HFF-Myc (cell line): ENCODE results near the gene IL1RN.

ENCODE experiments used
- DNase-seq: peaks from one replicate; pipeline ENCODE4 v3.0.0-alpha.2; 2011; ENCODE audit warnings: low read depth; ENCODE audit errors: extremely low read depth
- H3K4me3 ChIP-seq: replicated peaks from 2 replicates; pipeline ENCODE4 v1.5.1; 2011; ENCODE audit warnings: low read depth, mild to moderate bottlenecking, control low read depth, low read length
- TF ChIP-seq, protein P1 (sequence below): IDR thresholded peaks from 2 replicates; pipeline ENCODE4 v1.5.1; 2012; ENCODE audit warnings: mild to moderate bottlenecking, low read depth, low read length, control low read depth; ENCODE audit errors: missing control alignments

IL1RN gene

DNA sequence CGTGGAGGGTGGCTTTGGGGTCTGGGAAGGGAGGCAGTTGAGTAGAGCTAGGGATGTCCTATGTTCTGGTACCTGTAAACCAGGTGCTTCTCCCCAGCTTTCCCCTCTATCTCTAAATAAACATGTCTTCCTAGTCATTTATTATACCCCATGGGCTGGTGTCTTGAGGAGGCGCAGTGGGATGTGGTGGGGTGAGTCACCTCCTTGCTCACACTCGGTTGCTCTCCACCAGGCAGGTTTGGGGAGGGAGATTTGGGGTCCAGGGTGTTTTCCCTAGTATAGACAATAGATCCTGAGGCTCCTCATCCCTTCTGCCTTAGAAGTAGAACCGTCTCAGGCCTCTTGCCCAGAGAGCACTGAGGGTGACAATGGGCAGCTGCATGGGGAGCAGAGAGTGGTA is 51.5 kb downstream of the IL1RN start:
- DNase-seq, result no peak
- H3K4me3 ChIP-seq, result no peak overlapping the region
- TF ChIP-seq, protein P1, sequence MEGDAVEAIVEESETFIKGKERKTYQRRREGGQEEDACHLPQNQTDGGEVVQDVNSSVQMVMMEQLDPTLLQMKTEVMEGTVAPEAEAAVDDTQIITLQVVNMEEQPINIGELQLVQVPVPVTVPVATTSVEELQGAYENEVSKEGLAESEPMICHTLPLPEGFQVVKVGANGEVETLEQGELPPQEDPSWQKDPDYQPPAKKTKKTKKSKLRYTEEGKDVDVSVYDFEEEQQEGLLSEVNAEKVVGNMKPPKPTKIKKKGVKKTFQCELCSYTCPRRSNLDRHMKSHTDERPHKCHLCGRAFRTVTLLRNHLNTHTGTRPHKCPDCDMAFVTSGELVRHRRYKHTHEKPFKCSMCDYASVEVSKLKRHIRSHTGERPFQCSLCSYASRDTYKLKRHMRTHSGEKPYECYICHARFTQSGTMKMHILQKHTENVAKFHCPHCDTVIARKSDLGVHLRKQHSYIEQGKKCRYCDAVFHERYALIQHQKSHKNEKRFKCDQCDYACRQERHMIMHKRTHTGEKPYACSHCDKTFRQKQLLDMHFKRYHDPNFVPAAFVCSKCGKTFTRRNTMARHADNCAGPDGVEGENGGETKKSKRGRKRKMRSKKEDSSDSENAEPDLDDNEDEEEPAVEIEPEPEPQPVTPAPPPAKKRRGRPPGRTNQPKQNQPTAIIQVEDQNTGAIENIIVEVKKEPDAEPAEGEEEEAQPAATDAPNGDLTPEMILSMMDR, result no peak

DNA sequence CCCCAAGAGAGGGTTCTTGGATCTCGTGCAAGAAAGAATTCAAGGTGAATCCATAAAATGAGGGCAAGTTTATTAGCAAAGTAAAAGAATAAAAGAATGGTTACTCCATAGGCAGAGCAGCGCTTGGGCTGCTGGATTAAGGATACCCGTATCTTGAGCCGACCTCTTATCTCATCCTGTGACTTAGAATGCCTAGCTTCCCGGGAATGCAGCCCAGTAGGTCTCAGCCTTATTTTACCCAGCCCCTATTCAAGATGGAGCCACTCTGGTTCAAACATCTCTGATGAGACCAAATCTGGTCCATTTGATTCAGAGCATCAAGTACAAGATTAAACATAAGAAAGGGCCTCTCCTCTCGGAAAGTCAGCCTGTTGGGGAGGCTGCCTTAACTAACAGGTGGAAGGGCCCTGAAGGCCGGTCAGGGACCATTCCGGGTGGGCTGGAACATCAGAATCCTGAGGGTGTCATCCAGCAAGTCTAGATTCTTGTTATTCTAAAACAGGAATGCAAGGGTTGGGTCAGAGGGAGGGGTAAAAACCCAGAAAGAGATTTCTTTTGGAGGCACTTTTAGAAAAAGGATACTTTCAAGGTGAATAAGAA is 52.1 kb downstream of the IL1RN start:
- H3K4me3 ChIP-seq, result no peak overlapping the region
- TF ChIP-seq, protein P1, result no peak
- no peak for DNase-seq

DNA sequence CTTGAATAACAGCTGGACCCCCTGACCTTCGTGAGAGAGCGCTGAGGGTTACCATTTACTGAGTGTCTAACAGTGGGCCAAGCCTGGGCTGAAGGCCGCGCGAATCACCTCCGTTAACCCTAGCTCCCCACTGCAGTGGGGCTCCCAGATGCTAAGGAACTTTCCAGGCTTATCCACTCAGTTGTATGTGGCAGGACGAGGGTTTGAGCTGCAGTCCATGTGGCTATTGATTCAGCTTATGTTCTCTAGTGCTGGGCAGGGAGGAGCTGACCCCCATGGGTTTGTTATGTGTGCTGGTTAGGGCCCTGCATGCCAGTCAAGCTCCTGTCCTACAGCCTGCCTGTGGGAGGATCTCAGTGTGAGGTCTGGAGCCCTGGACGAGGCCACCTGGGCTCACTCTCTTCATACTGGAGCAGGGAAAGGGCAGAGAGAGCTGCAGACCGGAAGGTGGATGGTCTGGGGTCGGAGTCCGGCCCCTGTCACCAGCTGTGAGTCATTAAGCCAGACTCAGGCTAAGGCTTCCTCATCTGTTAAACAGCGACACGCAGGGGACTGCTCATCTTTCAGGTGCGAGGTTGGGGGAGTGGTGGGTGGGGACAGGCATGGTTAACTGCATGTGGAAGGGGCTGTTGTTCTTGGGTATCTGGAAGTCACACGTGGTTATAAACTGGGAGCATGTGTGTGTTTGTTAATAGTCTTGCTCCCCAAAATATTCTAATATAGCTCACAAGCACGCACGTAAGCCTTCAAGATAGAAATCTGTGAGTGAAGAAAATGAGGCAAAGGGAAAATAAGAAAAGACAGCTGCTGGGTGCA is 52.9 kb downstream of the IL1RN start:
- H3K4me3 ChIP-seq, result no peak overlapping the region
- no peak for DNase-seq
- TF ChIP-seq, protein P1, result no peak

DNA sequence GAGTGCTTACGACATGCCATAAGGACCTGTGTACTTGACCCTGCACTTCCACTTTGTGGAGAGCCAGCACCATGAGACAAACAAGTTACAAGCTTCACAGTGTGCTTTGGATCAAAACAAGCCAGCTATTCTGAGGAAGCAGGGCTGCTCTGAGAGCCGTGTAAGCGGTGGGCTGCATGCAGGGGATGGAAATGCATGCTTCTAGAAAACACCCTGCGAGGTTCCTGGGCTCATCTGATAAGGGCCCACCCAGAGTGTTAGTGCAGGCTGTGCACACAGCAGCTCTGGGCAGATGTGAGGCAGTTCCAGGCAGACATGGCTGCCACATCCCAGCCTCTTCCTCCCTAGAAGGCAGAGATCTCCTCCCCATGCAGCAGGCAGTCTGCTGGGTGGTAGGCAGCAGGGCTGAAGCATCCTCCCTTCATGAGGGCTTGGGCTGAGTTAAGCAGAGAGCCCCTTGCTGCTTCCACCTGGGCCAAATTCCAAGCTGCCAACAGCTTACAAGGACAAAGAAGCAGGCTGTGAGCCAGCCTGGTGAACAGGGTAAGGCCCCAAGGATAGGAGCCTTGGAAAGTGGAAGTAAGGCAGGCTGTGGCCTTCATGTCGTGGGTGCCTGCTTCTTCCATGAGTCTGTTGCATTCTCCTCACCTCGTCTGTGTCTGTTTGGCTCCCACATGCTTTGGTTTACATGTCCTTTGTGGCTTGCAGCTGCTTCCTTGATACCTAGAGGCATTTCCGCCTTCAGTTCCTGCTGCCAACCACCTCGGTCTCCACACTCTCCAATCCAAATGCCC is 54.1 kb downstream of the IL1RN start:
- no peak for DNase-seq
- TF ChIP-seq, protein P1, result no peak

DNA sequence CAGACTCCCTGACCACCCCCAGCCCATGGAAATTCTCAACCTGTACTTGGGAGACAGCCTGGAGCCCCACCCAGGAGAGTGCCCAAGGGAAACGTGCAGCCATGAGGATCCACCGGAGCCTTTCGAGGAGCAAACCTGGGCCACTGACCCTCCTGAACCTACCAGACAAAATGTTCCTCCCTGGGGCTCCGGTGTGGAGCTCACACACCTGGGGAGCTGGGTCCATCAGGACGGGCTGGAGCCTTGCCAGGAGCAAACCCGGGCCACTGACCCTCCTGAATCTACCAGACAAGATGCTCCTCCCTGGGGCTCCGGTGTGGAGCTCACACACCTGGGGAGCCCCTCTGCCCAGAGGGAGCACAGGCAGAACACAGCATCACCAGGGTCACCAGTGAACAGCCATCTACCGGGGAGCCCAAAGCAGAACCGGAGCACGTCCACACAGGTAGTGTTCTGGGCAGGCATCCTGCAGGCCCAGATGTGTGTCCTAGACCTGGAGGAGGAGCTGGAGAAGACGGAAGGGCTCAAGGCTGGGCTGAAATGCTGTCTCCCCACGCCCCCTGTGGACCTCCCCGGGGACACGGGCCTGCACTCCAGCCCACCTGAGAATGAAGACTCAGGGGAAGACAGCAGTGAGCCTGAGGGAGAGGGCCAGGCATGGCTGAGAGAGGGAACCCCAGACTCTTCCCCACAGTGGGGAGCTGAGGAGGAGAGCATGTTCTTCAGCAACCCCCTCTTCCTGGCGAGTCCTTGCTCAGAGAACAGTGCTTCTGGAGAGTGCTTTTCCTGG is 55.3 kb downstream of the IL1RN start:
- DNase-seq, result no peak
- TF ChIP-seq, protein P1, result no peak

More for the DNA sequence above, 54.1 kb downstream of the IL1RN start:
- no peak overlapping the region for H3K4me3 ChIP-seq

DNA sequence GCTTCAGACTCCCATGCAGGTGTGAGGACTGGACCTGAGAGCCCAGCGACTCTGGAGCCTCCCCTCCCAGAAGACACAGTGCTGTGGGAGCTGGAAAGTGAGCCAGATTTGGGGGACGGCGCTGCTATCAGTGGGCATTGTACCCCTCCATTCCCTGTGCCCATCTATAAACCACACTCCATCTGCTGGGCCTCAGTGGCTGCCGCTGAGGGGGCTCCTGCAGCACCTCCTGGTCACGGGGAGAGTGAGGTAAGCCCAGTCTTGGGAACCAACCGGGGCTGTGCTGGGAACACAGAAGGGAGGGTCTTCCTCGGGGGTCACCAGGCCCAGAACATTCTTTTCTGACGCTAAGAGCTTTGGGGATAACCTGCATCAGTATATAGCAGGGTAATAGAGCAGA is 55.9 kb downstream of the IL1RN start:
- DNase-seq, result no peak
- TF ChIP-seq, protein P1, result no peak
- no peak overlapping the region for H3K4me3 ChIP-seq

More for the DNA sequence above, 55.3 kb downstream of the IL1RN start:
- H3K4me3 ChIP-seq, result no peak overlapping the region
